ENCODE measurements around the gene CTU2.

Gene CTU2
- long read RNA-seq, transcript CTU2-202 (15 exons, 1,751 nt) = major isoform, 89 of 104 reads
- long read RNA-seq, partial matches to known transcripts = 5 of 104 reads
- long read RNA-seq, other reads (novel, unspliced or antisense) = 9 of 104 reads

GRCh38 chr16:88706229-88706964 is at the start of gene CTU2, which contains the start of gene RNF166:
Gene CTU2 (plus strand): TSS chr16:88706503. CDS start chr16:88706531, 28 bp downstream.
Gene RNF166 (minus strand): TSS chr16:88706408. CDS start chr16:88706325, 83 bp downstream.
- no peak for TF ChIP-seq REST (IDR thresholded peaks at IDR 0.05; ENCODE audit: insufficient replicate concordance, low read depth)
- TF ChIP-seq POLR2AphosphoS5 (IDR thresholded peaks at IDR 0.05; ENCODE audit: low read depth) = no peak
- no peak for TF ChIP-seq CTCF (IDR thresholded peaks at IDR 0.05; ENCODE audit: insufficient read depth, low read length)
- no peak for TF ChIP-seq SPI1 (IDR thresholded peaks at IDR 0.05; ENCODE audit: borderline replicate concordance, low read depth)
- TF ChIP-seq GABPA (IDR thresholded peaks at IDR 0.05; ENCODE audit: low read depth) = no peak

GRCh38 chr16:88657371-88657770 is 48.9 kb upstream of the CTU2 start:
- no peak for DNase-seq (ENCODE audit: low read depth in 1 of 2, low spot score in 1 of 2)
- no peak for TF ChIP-seq CTCF (IDR thresholded peaks at IDR 0.05; ENCODE audit: insufficient read depth, low read length)
- no peak for TF ChIP-seq SPI1 (IDR thresholded peaks at IDR 0.05; ENCODE audit: borderline replicate concordance, low read depth)
- no peak for TF ChIP-seq GABPA (IDR thresholded peaks at IDR 0.05; ENCODE audit: low read depth)
- no peak for TF ChIP-seq POLR2AphosphoS5 (IDR thresholded peaks at IDR 0.05; ENCODE audit: low read depth)
- TF ChIP-seq REST (IDR thresholded peaks at IDR 0.05; ENCODE audit: insufficient replicate concordance, low read depth) = no peak
- H3K4me3 ChIP-seq (replicated peaks; ENCODE audit: insufficient read depth, low read length) = no peak overlapping the region
- no peaks in the 10 kb centered on the region for H3K27me3 ChIP-seq (ENCODE audit: insufficient read depth, poor library complexity, severe bottlenecking)
- no peak overlapping the region for H3K27ac ChIP-seq (replicated peaks)

More at GRCh38 chr16:88706229-88706964, at the start of gene CTU2, which contains the start of gene RNF166:
- Histone ChIP-seq H3K27ac (replicated peaks) (peak within 1 kb of the TSS; percentile 94), H3K27me3 (ENCODE audit: insufficient read depth, poor library complexity, severe bottlenecking) (no peaks in the 10 kb centered on the region), H3K4me3 (replicated peaks; ENCODE audit: insufficient read depth, low read length) (peak within 1 kb of the TSS; percentile 90)
- peak; percentile 65 to 66 for DNase-seq (ENCODE audit: low read depth in 1 of 2, low spot score in 1 of 2)

GRCh38 chr16:88658714-88659113 is 47.6 kb upstream of the CTU2 start:
- TF ChIP-seq REST (IDR thresholded peaks at IDR 0.05; ENCODE audit: insufficient replicate concordance, low read depth) = no peak
- TF ChIP-seq SPI1 (IDR thresholded peaks at IDR 0.05; ENCODE audit: borderline replicate concordance, low read depth) = no peak
- TF ChIP-seq CTCF (IDR thresholded peaks at IDR 0.05; ENCODE audit: insufficient read depth, low read length) = no peak
- no peak for DNase-seq (ENCODE audit: low read depth in 1 of 2, low spot score in 1 of 2)
- Histone ChIP-seq H3K4me3 (replicated peaks; ENCODE audit: insufficient read depth, low read length) (no peak overlapping the region), H3K27ac (replicated peaks) (no peak overlapping the region), H3K27me3 (ENCODE audit: insufficient read depth, poor library complexity, severe bottlenecking) (no peaks in the 10 kb centered on the region)

All from HL-60 (cell line).